Fibroblast of the aortic adventitia (primary cell): ENCODE measurements around the gene PDZD8. TPM values are rescaled to one million over a fixed set of nuclear protein-coding genes. Genes with fewer than 3 reads are reported as not detected.

Experiments used
- DNase-seq: peaks from one replicate; pipeline ENCODE4 v3.0.0-alpha.2; 2010; ENCODE audit warnings: low read depth
- H3K4me3 ChIP-seq: 2 replicates; pipeline ENCODE4 v1.5.1; 2011; ENCODE audit warnings: low read depth, mild to moderate bottlenecking, control low read depth, low read length, moderate library complexity
- CTCF ChIP-seq: IDR thresholded peaks from 2 replicates; pipeline ENCODE4 v1.5.1; 2011; ENCODE audit warnings: mild to moderate bottlenecking, low read length, control low read depth, inconsistent platforms; ENCODE audit not compliant: insufficient read depth
- total RNA-seq: library from RNA; depleted of rRNA; stranded (reverse); fragments of >200 nt; gene quantifications from 2 replicates; pipeline ENCODE4 v1.2.3, GENCODE V29; 2012; ENCODE audit warnings: low replicate concordance

The PDZD8 gene
- total RNA-seq, 1 donor = 42.2 TPM

GRCh38 chr10:117268258-117268657, 107.0 kb downstream of the PDZD8 start:
- TF ChIP-seq CTCF = no peak
- no peak for DNase-seq
- no peak overlapping the region for H3K4me3 ChIP-seq

GRCh38 chr10:117266812-117267211, 108.4 kb downstream of the PDZD8 start:
- no peak overlapping the region for H3K4me3 ChIP-seq
- no peak for TF ChIP-seq CTCF
- no peak for DNase-seq

- no peak for TF ChIP-seq CTCF
- no peak for DNase-seq
- H3K4me3 ChIP-seq = no peak overlapping the region
Measured at GRCh38 chr10:117266400-117266799, 108.8 kb downstream of the PDZD8 start.

- no peak for TF ChIP-seq CTCF
- no peak overlapping the region for H3K4me3 ChIP-seq
- DNase-seq = no peak
Measured at GRCh38 chr10:117264782-117265181, 110.5 kb downstream of the PDZD8 start.

- no peak for TF ChIP-seq CTCF
- no peak for DNase-seq
- H3K4me3 ChIP-seq = no peak overlapping the region
Measured at GRCh38 chr10:117262903-117263293, 112.3 kb downstream of the PDZD8 start.

- DNase-seq = no peak
- TF ChIP-seq CTCF = no peak
- H3K4me3 ChIP-seq = no peak overlapping the region
Measured at GRCh38 chr10:117262291-117262902, 112.8 kb downstream of the PDZD8 start.

GRCh38 chr10:117261501-117261900, 113.7 kb downstream of the PDZD8 start:
- no peak for DNase-seq
- no peak for TF ChIP-seq CTCF
- H3K4me3 ChIP-seq = no peak overlapping the region
